HG02852 (cell line): ENCODE results near the gene ST6GALNAC1.

ENCODE experiments used
- ATAC-seq: cut with Tn5 transposase; IDR thresholded peaks from one replicate; pipeline ENCODE4 v1.9.1; 2021; ENCODE audit warnings: mild to moderate bottlenecking, moderate library complexity; ENCODE audit not compliant: unreplicated experiment

Gene ST6GALNAC1

DNA sequence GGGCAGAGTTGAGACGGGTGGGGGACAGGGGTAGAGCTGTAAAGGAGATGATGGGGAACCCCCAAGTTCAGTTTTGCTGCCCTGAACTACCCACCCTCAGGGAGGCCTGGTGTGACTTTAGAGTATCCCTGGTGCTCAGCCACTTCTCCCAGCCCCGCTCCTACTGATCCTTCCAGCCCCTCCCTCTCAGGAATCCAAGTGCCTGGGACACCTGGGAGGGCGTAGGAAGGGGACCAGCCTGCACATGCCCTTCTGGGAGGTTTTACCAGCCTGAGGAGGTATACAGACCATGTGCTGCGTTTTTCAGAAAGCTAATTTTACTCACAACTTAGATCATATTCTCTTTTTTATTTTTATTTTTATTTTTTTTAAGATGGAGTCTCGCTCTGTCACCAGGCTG is 62.0 kb downstream of the ST6GALNAC1 start:
- no peak for ATAC-seq

GRCh38 chr17:76579281-76579680 is 64.3 kb downstream of the ST6GALNAC1 start:
- no peak for ATAC-seq

DNA sequence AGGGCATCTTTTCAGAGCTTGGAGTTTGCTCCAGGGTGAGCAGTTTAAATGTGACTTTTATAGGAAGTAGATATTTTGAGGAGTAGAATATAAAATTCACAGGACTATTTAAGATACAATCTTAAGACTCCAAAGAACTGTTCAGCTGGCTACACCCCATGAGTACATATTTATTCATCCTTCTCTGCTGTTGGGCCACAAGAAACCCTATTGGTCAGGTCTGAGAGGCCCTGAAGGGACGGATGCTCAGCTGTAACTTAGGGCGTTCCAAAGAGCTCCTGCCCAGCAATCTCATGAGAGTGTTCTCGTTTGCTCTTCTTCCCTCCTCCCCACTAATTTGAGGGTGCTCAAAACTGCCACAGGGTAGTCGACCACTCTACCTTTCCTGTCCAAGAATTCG is 65.2 kb downstream of the ST6GALNAC1 start:
- ATAC-seq = no peak

DNA sequence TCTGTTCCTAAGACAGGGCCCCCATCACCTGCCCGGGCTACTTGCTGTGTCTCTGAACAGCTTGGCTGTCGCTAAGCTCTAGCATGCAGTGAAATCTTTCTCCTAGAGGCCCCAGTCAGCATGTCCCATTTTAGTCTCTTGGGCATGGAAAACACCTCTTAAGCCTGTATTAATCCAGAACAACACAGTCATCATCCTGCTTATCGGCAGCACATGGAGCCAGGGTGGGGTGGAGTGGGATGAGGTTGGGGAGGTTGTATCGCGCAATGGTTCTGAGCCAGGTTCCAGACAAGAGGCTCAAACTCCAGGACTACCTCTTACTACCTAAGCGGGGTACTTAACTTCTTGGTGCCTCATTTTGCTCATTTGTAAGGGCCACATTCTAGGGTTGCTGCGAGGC is 65.7 kb downstream of the ST6GALNAC1 start:
- no peak for ATAC-seq

- no peak for ATAC-seq
Measured at GRCh38 chr17:76576189-76576588, 67.4 kb downstream of the ST6GALNAC1 start.

- no peak for ATAC-seq
Measured at GRCh38 chr17:76575570-76575969, 68.0 kb downstream of the ST6GALNAC1 start.
